Subcutaneous adipose tissue (tissue), 4 donors: ENCODE results near the gene NUDC. TPM values are rescaled to one million over a fixed set of nuclear protein-coding genes. Genes with fewer than 3 reads are reported as not detected.

Experiments
- CTCF ChIP-seq: fragments of 450-650 bp; IDR thresholded peaks from one replicate; pipeline ENCODE4 v1.5.1; 2016; ENCODE audit warnings: low read depth, mild to moderate bottlenecking, control low read depth, antibody characterized with exemption, moderate library complexity
- total RNA-seq, 4 donors: library from RNA; depleted of rRNA; stranded (reverse); fragments of >200 nt; gene quantifications; one replicate each; pipeline ENCODE4 v1.1.0, GENCODE V29; 2016

The NUDC gene
- total RNA-seq, 4 donors from 2014 or later = 29.7 to 51.4 (median 37.1) TPM

GRCh38 chr1:26889551-26890466 lies 31.7 kb upstream of the NUDC start, which contains the start of gene GPN2:
Gene GPN2 (minus strand): TSS chr1:26890283. CDS start chr1:26890096, 187 bp downstream.
- TF ChIP-seq CTCF = no peak

- TF ChIP-seq CTCF = no peak
These were observed 31.1 kb upstream of the NUDC start for GRCh38 chr1:26890467-26890796.

- no peak for TF ChIP-seq CTCF
These were observed 27.3 kb upstream of the NUDC start for GRCh38 chr1:26894263-26894662.

GRCh38 chr1:26897351-26897750 lies 24.2 kb upstream of the NUDC start:
- TF ChIP-seq CTCF = no peak

GRCh38 chr1:26900001-26900814 lies 21.3 kb upstream of the NUDC start, which contains the start of gene GPATCH3:
Gene GPATCH3 (minus strand): TSS chr1:26900467. CDS start chr1:26900442, 25 bp downstream.
- no peak for TF ChIP-seq CTCF

- TF ChIP-seq CTCF = no peak
These were observed 20.6 kb upstream of the NUDC start for GRCh38 chr1:26900815-26901511.
